HG03064 (cell line): ENCODE results near the gene INSR.

ENCODE experiments used
- ATAC-seq: cut with Tn5 transposase; IDR thresholded peaks from one replicate; pipeline ENCODE4 v1.9.1; 2021; ENCODE audit warnings: low read depth; ENCODE audit not compliant: unreplicated experiment

Gene INSR

DNA sequence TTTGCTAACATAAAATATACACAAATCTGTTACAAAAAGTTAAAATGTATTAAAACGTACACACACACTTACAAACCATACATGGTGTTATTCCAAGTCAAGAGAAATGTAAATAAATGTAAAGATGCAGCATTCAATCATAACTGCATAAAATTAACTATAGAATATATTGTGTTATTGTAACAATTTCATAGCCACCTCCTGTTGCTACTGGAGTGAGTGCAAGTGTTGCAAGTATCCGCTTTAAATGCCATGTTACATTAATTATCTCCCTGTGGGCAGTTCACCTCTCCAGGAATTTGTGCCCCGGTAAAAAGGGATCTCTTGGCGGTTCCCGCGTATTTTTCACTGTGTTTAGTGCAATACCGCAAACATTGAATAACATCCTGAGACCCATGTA lies 3.5 kb upstream of the INSR start:
- no peak for ATAC-seq

DNA sequence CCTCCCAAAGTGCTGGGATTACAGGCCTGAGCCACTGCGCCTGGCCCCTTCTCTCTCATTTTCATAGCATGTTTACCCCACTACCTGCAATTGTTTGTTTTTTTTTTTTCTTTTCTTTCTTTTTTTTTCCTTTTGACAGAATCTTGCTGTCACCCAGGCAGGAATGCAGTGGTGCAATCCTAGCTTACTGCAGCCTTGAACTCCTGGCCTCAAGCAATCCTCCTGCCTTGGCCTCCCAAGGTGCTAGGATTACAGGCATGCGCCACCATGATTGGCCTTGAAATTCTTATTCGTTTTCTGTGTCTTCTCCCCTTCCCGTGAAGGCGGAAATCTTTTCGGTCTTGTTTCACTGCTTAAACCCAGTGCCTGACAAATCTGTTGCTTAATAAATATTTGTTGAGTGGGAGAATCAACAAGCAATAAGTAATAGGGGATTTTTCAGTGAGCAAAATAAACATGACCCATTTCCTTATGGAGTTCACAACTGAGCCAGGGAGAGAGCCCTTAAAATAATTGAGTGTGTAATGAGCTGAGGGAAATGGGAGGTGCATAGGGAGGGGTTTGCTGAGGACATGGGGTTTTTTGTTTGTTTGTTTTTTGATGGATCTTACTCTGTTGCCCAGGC lies 1.8 kb upstream of the INSR start:
- no peak for ATAC-seq

DNA sequence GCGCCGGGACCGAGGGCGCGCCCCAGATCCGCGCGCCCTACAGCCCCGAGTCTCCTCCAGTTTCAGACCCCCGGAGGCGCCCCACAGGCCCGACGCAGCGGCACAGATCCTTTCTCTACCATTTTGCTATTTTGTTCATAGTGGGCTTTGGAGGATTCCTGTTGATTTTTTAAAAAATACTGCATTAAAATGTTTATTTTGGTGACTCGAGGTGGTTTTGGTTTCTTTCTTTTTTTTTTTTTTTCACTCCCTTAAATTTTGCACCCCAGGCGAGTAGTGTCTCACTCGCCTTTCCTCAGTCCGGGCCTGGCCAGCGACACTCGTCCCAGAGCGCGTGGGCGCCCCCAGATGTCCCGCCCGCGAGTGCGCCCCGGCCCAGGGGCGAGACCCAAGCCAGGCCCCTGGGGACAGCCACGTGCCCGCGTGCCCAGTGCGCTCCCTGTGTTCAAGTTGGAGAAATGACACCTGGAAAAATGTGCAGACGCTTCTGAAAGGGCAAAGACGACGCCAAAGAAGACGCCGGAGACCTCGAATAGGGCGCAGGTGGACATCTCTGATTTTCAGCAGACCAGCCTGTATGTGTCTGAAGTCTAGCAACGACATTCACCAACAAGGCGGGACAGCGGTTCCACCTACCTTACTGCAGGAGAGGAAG lies 471 bp upstream of the INSR start:
- no peak for ATAC-seq

DNA sequence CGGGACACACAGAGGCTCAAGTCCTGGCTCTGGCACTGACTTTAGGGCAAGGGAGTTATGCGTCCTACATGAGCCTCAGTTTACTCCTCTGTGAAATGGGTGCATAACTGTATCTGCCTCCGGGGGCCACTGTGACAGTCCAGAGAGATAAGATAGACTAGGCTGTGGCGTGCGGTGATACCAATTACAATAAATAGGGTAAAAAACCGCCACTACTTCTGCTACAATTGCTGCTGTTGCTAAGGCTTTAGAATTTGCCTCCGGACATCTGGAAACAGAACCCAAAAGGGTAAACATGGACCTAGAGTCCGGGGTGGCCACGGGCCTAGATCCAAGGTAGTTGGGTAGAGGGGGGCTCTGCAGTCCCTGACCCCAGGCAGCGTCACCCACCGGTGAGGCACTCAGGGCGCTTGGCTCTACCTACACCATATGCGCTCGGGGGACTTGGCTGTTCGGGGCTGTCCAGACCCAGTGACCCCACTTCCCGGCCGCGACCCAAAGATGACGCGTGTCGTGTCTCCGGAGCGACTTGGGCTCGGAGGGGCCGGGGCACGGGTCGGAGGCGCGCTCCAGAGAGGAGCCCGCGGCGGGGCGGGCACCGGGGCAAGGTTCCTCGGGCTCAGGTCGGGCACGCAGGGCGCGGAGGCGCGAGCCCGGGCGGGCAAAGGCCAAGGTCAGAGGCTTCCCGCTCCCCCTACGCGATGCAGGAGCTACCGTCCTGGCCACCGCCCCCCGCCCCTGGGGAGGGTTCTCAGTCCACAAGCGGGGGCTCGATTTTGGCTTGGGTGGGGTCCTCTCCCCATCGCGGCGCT lies 1.1 kb downstream of the INSR start:
- ATAC-seq = no peak

DNA sequence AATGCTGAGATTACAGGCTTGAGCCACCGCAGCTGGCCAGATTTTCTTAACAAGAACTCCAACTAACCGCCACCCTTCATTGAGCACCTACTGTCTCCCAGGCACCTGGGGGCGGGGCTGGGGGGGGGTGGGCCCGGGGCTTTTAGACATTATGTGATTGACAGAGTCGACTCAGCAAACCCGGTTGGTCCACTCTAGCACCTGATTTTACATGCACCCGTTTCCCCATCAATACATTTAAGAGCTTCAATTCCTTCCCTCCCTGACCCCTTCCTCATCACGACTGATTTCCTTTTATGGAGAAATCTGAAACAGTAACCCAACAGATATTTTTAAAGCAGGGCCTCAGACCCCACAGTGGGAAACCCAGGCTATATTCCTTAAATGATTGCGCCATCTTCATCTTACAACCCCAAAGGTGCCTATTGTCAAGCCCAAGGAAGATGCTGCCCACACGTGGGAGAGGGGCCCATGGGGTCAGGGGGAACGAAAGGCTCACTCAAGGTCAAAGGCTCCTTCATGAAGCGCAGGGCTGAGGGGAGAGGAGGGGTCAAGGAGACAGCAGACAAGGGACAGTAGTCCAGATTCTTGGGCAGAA lies 1.8 kb downstream of the INSR start:
- ATAC-seq = no peak

DNA sequence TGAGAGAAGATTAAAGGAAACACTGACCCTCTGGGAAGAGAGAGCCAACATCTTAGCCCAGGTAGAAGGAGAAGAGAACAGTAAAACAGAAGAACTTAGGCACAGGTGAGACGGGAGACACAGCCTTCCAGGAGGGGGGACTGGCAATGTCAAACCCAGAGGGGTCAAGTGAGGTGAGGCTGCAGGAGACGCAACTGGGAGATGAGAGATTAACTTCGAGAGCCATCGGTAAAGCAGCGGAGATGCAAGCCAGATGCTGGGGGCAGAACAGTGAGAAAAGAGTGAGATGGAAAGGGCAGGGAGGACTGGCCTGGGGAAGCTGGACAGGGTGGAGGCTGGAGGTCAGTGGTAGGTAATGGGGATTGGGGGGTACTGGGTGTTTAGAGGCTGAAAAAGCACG lies 5.2 kb downstream of the INSR start:
- ATAC-seq = no peak

DNA sequence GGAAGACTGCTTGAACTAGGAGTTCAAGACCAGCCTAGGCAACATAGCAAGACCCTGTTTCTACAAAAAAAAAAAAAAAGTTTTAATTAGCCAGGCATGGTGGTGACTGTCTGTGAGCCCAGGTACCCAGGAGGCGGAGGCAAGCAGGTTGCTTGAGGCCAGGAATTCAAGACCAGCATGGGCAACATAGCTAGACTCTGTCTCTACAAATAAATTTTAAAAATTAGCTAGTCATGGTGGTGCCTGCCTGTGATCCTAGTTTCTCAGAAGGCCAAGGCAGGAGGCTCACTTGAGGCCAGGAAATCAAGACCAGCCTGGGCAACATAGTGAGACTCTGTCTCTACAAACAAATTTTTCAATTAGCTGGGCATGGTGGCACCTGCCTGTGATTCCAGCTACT lies 6.1 kb downstream of the INSR start:
- no peak for ATAC-seq

DNA sequence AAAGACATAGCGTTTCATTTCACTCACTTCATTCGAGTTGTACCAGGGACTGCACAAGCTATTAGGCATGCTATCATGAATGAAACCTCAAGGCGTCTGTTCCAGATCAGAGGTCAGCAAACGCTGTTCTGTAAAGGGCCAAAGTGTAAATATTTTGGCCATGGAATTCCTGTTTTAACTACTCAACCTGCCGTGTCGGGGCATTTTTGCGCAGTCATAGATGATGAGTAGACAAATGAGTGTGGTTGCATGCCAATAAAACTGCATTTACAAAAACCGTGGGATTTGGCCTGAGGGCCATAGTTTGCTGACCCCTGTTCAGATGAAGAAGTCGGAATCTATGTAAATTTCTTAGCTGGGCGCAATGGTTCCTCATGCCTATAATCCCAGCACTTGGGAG lies 6.5 kb downstream of the INSR start:
- no peak for ATAC-seq

DNA sequence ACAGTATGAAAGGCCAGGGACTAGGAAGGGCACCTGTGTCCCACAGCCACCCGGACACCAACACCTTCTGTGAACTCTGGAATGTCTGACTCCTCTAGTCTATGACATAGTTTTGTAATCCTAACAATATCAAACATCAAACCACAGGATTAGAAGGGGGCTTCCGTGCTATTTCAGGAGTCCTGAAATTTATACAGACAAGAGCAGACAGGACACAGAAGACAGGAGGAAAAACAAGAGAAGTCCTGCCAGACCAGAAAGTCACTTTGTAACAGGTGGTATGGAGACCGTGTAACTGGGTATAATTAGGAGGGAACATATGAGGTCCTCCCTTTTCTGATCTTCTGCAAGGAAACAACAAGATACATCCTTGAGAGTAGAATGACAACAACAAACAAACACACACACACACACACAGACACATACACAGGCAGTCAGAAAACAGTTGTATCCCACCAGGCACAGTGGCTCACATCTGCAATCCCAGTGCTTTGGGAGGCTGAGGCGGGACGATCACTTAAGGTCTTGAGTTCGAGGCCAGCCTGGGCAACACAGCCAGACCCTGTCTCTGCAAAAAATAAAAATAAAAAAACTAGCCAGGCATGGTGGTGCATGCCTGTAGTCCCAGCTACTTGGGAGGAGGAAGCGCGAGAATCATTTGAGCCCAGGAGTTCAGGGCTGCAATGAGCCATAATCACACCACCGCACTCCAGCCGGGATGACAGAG lies 13.1 kb downstream of the INSR start:
- ATAC-seq = no peak

DNA sequence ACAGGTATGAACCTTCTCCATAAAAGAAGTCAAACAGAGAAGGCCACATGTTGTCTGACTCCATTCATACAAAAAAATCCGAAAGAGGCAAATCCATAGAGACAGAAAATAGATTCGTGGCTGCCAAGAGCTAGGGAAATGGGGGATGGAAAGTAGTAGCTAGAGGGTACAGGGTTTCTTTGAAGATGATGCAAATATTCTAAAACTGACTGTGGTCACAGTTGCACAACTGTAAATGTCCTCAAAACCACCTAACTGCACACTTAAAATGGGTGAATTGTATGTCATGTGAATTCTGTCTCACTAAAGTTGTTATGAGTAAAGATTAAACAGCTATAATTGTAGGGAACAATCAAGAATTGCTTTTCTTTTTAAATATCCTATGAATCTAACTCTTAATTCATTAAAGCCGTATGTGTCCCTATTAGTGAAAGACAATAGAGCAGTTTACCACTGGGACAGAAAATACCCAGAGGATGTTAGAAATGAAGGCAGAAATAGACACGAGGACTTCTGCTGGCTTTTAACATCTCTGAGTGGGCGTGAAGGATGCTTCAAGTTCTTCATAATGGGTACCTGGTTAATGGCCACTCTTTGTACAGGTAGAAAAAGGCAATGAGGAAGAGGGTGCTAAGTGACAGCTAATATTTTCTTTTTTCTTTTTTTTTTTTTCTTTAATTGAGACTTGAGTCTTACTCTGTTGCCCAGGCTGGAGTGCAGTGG lies 21.2 kb downstream of the INSR start:
- no peak for ATAC-seq

DNA sequence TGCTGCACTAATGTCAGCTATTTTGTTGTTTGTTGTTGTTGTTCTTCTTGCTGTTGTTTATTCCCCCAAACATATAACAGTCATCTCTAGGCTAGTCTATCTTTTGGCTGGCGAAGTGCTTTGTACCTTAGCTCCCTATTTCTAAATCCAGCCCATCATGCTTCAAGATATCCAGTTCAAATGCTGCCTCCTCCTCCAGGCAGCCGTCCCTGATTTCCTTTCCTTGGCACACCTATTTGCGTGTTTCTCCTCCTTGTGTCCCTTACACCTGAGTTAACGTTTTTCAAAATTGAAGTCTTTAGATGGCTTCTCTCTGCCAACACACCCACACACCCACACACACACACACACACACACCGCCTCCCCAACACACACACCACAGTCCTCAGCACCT lies 25.5 kb downstream of the INSR start:
- ATAC-seq = no peak

DNA sequence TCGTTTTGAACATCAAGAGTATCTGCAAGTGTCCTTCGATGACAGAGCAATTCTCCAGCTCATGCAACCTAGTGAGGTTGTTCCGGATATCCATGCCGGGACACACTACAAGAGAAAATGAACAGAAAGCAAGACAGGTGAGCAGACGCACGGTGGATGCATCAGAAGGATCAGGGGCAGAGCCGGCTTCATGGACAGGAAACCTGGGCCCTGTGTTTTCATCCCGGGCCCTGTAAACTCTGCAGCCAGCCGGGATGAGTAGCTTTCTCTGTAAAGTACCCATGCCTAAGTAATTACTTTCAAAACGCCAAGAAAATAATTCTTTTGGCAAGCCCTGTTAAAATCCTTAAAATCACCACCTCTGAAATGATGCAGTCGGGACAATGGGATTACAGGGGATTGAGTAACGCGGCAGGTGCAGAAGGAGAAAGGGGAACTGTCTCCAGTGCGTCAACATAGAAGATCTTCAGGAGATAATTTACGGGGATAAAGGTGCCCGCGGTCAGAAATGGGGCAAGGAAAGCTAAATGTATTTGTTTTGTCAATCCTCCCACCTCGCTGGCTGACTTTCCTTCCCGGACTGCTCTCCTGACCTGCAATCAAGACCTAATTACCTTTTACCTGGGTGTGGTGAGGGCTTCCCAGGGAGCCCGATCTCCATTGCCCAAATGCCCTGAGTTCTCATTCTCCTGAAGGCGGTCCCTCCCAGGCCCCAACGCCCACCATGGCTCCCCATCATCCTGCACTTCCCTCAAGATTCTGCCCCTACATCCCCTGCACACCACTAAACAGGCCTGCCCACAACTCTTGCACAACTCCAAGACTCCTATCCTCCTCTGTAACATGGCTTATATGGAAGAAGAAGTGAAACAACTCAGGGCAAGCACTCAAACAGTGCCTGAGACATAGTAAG lies 26.2 kb downstream of the INSR start:
- no peak for ATAC-seq

DNA sequence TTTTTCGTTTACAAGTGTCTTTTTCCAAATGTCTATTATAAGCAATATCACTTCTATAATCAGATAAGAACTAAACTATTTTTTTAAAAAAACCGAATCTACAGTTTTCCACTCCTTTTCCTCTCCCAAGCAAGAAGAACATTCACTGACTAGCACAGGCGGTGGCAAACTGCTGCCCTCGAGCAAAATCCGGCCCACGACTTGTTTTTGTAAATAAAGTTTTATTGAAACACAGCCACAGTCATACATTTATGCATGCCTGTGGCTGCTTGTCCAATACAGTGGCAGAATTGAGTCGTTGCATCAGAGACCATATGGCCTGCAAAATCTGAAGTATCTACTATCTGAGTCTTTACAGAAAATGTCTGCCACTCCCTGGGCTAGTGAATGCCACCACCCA lies 27.4 kb downstream of the INSR start:
- ATAC-seq = no peak

DNA sequence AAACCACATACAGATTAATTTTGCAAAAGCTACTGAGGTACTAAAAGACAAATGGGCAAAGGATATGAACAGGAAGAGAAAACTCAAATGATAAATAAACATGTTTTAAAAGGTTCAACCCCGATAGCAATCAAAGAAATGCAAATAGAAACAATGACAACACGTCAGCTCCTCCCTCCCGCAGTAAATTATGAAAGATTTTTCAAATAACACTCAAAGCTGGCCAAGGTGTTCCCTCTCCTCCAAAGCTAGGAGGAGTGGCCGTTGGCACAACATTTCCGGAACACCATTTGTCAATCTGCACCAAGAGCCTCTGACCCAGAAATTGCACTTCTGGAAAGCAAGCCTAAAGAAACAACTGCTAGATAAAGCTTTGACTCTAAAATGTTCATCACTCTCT lies 28.3 kb downstream of the INSR start:
- no peak for ATAC-seq

DNA sequence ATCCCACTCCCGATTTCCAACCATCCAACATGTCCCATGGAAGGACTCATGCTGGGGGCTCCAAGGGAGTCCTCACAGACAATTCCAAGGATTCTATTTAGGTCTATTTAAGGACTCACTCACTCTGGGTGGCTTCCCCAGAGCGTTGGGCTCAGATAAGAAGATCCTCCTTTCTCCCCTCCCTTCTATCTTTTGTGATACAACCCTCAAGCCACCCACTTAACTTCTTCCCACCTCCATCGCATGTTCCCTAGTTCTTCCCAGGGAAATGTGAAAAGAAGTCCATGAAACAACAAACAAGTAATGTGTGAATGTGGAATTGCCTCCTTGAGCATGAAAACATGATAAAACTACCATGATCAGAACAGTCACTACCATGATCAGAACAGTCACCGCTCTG lies 29.4 kb downstream of the INSR start:
- no peak for ATAC-seq

DNA sequence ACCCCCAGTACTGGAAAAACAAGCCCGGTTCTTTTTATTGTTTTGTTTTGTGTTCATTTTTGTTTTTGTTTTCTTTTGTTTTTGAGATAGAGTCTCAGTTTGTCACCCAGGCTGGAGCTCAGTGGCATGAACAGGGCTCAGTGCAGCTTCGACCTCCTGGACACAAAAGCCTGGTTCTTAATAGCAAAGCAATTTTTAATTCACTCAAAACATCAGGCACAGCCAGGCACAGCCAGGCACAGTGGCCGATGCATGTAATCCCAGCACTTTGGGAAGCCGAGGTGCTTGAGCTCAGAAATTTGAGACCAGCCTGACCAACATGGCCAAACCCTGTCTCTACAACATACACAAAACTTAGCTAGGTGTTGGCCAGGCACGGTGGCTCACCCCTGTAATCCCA lies 30.7 kb downstream of the INSR start:
- no peak for ATAC-seq

DNA sequence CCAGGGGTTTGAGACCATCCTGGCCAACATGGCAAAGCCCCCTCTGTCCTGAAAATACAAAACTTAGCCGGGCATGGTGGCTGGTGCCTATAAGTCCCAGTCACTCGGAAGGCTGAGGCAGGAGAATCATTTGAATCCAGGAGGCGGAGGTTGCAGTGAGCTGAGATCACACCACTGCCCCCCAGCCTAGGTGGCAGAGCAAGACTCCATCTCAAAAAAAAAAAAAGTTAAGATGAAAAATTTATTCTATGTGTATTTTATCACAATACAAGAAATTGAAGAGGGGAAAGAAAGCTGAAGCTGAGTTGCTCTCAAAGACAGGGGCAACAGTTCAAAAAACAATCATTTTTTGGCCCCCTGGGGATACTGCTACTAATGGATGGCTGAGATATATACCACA lies 31.1 kb downstream of the INSR start:
- ATAC-seq = no peak

DNA sequence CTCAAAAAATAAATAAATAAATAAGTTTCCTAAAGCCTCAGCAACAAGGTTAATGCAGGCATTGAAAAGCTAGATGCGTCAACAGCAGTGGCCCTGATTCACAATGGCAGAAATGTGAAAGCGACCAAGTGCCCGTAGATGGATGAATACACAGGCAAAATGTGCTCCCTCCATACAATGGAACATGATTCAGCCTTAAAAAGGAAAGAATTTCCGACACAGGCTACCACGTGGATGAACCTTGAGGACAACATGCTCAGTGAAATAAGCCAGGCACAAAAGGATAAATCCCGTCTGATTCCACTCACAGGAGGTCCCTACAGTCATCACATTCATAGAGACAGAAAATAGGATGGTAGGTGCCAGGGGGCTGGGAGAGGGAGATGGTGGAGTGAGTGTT lies 31.7 kb downstream of the INSR start:
- no peak for ATAC-seq

DNA sequence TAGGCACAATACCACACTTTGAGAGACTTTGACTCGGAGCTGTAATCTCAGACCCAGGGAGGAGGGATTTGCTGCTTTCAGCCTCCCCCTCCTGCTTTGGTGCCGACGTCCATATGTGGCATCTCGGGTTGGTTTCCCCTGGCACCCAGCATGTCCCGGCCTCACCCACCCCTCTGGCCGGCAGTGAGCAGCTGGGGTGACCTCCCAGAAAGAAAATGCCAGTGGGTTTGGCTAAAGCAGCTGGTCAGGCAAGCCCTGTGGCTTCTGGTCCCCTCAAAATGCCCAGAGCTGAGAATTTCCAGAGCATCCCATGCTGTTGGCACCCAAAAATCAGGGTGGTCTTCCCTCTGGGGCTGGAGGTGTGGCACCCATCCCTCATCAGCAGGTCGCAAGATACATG lies 34.1 kb downstream of the INSR start:
- no peak for ATAC-seq
